ENCODE measurements around the gene ATXN1. TPM values are rescaled to one million over a fixed set of nuclear protein-coding genes. Genes with fewer than 3 reads are reported as not detected.

ATXN1 gene
- polyA plus RNA-seq, 1 donor (not counting 4 experiments of a cell fraction or from before 2014, with no cell fraction given), result 9.7 TPM

GRCh38 chr6:16427124-16427523 lies 334.1 kb downstream of the ATXN1 start:
- Histone ChIP-seq H3K27me3 (ENCODE audit: control insufficient read depth, extremely low read depth, insufficient read depth, low read length) (no peaks in the 10 kb centered on the region), H3K27ac (ENCODE audit: control insufficient read depth, insufficient read depth, low read length) (no peak overlapping the region), H3K9me3 (ENCODE audit: control insufficient read depth, low read depth, low read length) (no peaks in the 10 kb centered on the region), H2AFZ (ENCODE audit: control insufficient read depth, low read length) (no peak overlapping the region), H3K36me3 (ENCODE audit: control insufficient read depth in 2 of 2, extremely low read depth in 1 of 2, insufficient read depth in 2 of 2, low read length in 2 of 2) (no peaks in the 10 kb centered on the region), H3K9ac (ENCODE audit: control insufficient read depth, extremely low read depth, insufficient read depth, low read length) (no peak overlapping the region), H3K79me2 (ENCODE audit: control insufficient read depth, insufficient read depth, low read length) (no peaks in the 10 kb centered on the region), H3K4me3 (ENCODE audit: control insufficient read depth in 2 of 3, extremely low read depth in 1 of 3, insufficient read depth in 2 of 3, low read depth in 1 of 3, low read length in 3 of 3) (no peak overlapping the region), H3K9me1 (ENCODE audit: control insufficient read depth, extremely low read depth, insufficient read depth, low read length) (no peaks in the 10 kb centered on the region), H4K20me1 (ENCODE audit: control insufficient read depth, extremely low read depth, insufficient read depth, low read length) (no peaks in the 10 kb centered on the region), H3K4me2 (ENCODE audit: control insufficient read depth, extremely low read depth, insufficient read depth, low read depth, low read length) (no peak overlapping the region), H3K4me1 (ENCODE audit: control insufficient read depth, extremely low read depth, insufficient read depth, low read length) (peaks cover 5% of the 10 kb centered on the region)
- no peak for TF ChIP-seq CTCF (optimal IDR thresholded peaks at IDR 0.05 in 1 of 3, IDR thresholded peaks at IDR 0.05 in 1 of 3, conservative IDR thresholded peaks at IDR 0.05 in 1 of 3; ENCODE audit: extremely low read depth in 1 of 3, insufficient read depth in 2 of 3, low read length in 3 of 3)
- TF ChIP-seq EZH2 (IDR thresholded peaks at IDR 0.05; ENCODE audit: low read length), result no peak
- FAIRE-seq, result no peak
- DNase-seq (ENCODE audit: low read depth, low spot score), result no peak
- dilution Hi-C loops (cut with MboI; ENCODE audit: extremely low pct_ligation_motif_present, low sequenced_read_pairs), result no loop called here

GRCh38 chr6:16425881-16426615 lies 335.2 kb downstream of the ATXN1 start:
- no peaks in the 10 kb centered on the region for H4K20me1 ChIP-seq (ENCODE audit: control insufficient read depth, extremely low read depth, insufficient read depth, low read length)
- H3K4me3 ChIP-seq (ENCODE audit: control insufficient read depth in 2 of 3, extremely low read depth in 1 of 3, insufficient read depth in 2 of 3, low read depth in 1 of 3, low read length in 3 of 3), result no peak overlapping the region
- H3K4me1 ChIP-seq (ENCODE audit: control insufficient read depth, extremely low read depth, insufficient read depth, low read length), result peaks cover 5% of the 10 kb centered on the region
- no peak overlapping the region for H3K4me2 ChIP-seq (ENCODE audit: control insufficient read depth, extremely low read depth, insufficient read depth, low read depth, low read length)
- FAIRE-seq, result no peak
- H3K9me1 ChIP-seq (ENCODE audit: control insufficient read depth, extremely low read depth, insufficient read depth, low read length), result no peaks in the 10 kb centered on the region
- TF ChIP-seq EZH2 (IDR thresholded peaks at IDR 0.05; ENCODE audit: low read length), result no peak
- no peak for TF ChIP-seq CTCF (optimal IDR thresholded peaks at IDR 0.05 in 1 of 3, IDR thresholded peaks at IDR 0.05 in 1 of 3, conservative IDR thresholded peaks at IDR 0.05 in 1 of 3; ENCODE audit: extremely low read depth in 1 of 3, insufficient read depth in 2 of 3, low read length in 3 of 3)
- H3K9ac ChIP-seq (ENCODE audit: control insufficient read depth, extremely low read depth, insufficient read depth, low read length), result no peak overlapping the region
- no peaks in the 10 kb centered on the region for H3K9me3 ChIP-seq (ENCODE audit: control insufficient read depth, low read depth, low read length)
- H3K79me2 ChIP-seq (ENCODE audit: control insufficient read depth, insufficient read depth, low read length), result no peaks in the 10 kb centered on the region
- H3K36me3 ChIP-seq (ENCODE audit: control insufficient read depth in 2 of 2, extremely low read depth in 1 of 2, insufficient read depth in 2 of 2, low read length in 2 of 2), result no peaks in the 10 kb centered on the region
- H3K27ac ChIP-seq (ENCODE audit: control insufficient read depth, insufficient read depth, low read length), result no peak overlapping the region
- no peaks in the 10 kb centered on the region for H3K27me3 ChIP-seq (ENCODE audit: control insufficient read depth, extremely low read depth, insufficient read depth, low read length)
- no peak overlapping the region for H2AFZ ChIP-seq (ENCODE audit: control insufficient read depth, low read length)
- no peak for DNase-seq (ENCODE audit: low read depth, low spot score)
- dilution Hi-C loops (cut with MboI; ENCODE audit: extremely low pct_ligation_motif_present, low sequenced_read_pairs), result no loop called here

Measured in keratinocyte (primary cell).